Breast epithelium (tissue), 4 donors: ENCODE results near the gene CA10. TPM values are rescaled to one million over a fixed set of nuclear protein-coding genes. Genes with fewer than 3 reads are reported as not detected.

Experiments
- DNase-seq, 2 donors: peaks; one replicate each; pipeline ENCODE4 v3.0.0-alpha.2; 2019; ENCODE audit warnings: low spot score in 2 of 2
- H3K27ac ChIP-seq, 2 donors: fragments of 200-600 bp; sonication (generic) in 1 of 2; one replicate each; pipeline ENCODE4 v1.5.1; 2016 to 2019; ENCODE audit warnings: mild to moderate bottlenecking in 1 of 2
- H3K27me3 ChIP-seq, 2 donors: fragments of 200-600 bp; sonication (generic) in 1 of 2; one replicate each; pipeline versions ENCODE4 v1.5.1 to v1.6.0; 2017 to 2019; ENCODE audit warnings: control low read depth in 1 of 2, mild to moderate bottlenecking in 1 of 2
- H3K36me3 ChIP-seq: fragments of 200-600 bp; one replicate; pipeline ENCODE4 v1.5.1; 2019
- H3K4me1 ChIP-seq, 2 donors: fragments of 200-600 bp; sonication (generic); one replicate each; pipeline ENCODE4 v1.5.1; 2016 to 2019; ENCODE audit warnings: control low read depth in 1 of 2
- H3K4me3 ChIP-seq, 3 donors: fragments of 200-600 bp; sonication (generic); 1 replicate in 2 of 3; 2 replicates in 1 of 3; pipeline ENCODE4 v1.5.1; 2016 to 2019; ENCODE audit warnings: mild to moderate bottlenecking in 3 of 3, moderate library complexity in 2 of 3
- H3K9me3 ChIP-seq, 2 donors: fragments of 200-600 bp; sonication (generic) in 1 of 2; one replicate each; pipeline ENCODE4 v1.5.1; 2016 to 2019; ENCODE audit warnings: control low read depth in 1 of 2
- POLR2A ChIP-seq: fragments of 450-650 bp; IDR thresholded peaks from one replicate; pipeline ENCODE4 v1.6.1; 2016; ENCODE audit warnings: antibody characterized with exemption, mild to moderate bottlenecking, moderate library complexity
- POLR2AphosphoS5 ChIP-seq, 3 donors: sonication (generic); formaldehyde crosslinking; IDR thresholded peaks; one replicate each; pipeline ENCODE4 v1.6.1; 2017; ENCODE audit warnings: antibody characterized with exemption in 3 of 3
- intact Hi-C: fragments of 100-400 bp; cut with DNase I; formaldehyde crosslinking; loops from one replicate; pipeline ENCODE4 v1.15.1; 2023; ENCODE audit warnings: low total_unique reads
- total RNA-seq, 3 donors: library from RNA; depleted of rRNA; stranded (reverse); fragments of >200 nt; gene quantifications; one replicate each; pipeline ENCODE4 v1.1.0, GENCODE V29; 2016
- TF ChIP-seq, protein P1 (sequence below), 3 donors: fragments of 450-650 bp; IDR thresholded peaks; one replicate each; pipeline ENCODE4 v1.5.1; 2016 to 2017; ENCODE audit warnings: antibody characterized with exemption in 3 of 3, mild to moderate bottlenecking in 3 of 3, moderate library complexity in 3 of 3

CA10 gene
- total RNA-seq, 3 donors from 2014 or later, result not detected

DNA sequence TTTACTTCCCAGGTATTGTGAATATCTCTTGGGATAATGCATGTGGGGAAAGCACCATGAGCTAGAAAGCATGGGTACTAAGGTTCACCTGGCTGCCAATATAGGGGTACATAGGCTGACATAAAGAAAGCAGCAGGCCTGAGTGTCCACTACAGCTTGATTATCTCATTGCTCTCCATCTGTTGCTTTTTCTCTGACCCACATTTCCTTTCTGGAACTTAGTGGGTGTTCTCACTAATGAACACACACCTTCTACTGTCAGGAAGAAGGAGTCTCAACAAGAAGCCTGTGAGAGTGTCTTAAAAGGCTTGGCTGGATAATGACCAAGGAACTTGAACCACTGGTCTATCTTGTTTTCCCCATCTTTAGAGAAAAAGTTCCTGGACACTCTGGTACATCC is 62.5 kb downstream of the CA10 start:
- TF ChIP-seq POLR2A (no peak), POLR2AphosphoS5 (IDR thresholded peaks at IDR 0.05) (no peak)
- TF ChIP-seq, protein P1, sequence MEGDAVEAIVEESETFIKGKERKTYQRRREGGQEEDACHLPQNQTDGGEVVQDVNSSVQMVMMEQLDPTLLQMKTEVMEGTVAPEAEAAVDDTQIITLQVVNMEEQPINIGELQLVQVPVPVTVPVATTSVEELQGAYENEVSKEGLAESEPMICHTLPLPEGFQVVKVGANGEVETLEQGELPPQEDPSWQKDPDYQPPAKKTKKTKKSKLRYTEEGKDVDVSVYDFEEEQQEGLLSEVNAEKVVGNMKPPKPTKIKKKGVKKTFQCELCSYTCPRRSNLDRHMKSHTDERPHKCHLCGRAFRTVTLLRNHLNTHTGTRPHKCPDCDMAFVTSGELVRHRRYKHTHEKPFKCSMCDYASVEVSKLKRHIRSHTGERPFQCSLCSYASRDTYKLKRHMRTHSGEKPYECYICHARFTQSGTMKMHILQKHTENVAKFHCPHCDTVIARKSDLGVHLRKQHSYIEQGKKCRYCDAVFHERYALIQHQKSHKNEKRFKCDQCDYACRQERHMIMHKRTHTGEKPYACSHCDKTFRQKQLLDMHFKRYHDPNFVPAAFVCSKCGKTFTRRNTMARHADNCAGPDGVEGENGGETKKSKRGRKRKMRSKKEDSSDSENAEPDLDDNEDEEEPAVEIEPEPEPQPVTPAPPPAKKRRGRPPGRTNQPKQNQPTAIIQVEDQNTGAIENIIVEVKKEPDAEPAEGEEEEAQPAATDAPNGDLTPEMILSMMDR (IDR thresholded peaks at IDR 0.05), result no peak
- intact Hi-C loops, result no loop called here
- H3K9me3 ChIP-seq, result no peaks in the 10 kb centered on the region
- no peaks in the 10 kb centered on the region for H3K4me1 ChIP-seq
- H3K27me3 ChIP-seq, result no peaks in the 10 kb centered on the region
- no peak overlapping the region for H3K4me3 ChIP-seq
- H3K27ac ChIP-seq, result no peak overlapping the region
- no peak for DNase-seq
- H3K36me3 ChIP-seq, result no peaks in the 10 kb centered on the region

DNA sequence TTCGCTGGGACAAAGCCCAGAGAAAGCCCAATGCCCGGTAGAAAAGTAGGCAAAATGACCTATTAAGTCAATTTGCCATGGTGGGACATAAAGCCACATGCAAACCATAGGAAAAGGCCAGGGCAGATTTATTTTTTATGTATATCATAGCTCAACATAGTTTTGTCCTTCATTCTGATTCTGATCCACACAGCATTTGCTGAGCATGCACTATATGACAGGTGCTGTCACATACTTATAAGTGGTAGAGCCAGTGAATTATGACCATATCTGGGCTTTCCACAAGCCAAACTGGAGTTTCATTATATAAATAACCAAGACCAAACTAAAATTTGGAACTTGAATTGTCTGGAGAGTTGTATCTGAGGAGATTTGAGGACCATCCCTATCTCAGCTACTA is 74.3 kb downstream of the CA10 start:
- no peak overlapping the region for H3K4me3 ChIP-seq
- intact Hi-C loops, result no loop called here
- TF ChIP-seq POLR2A (no peak), POLR2AphosphoS5 (IDR thresholded peaks at IDR 0.05) (no peak)
- TF ChIP-seq, protein P1 (IDR thresholded peaks at IDR 0.05), result no peak
- DNase-seq, result no peak
- no peaks in the 10 kb centered on the region for H3K9me3 ChIP-seq
- no peak overlapping the region for H3K27ac ChIP-seq
- H3K27me3 ChIP-seq, result no peaks in the 10 kb centered on the region
- H3K4me1 ChIP-seq, result no peaks in the 10 kb centered on the region
- H3K36me3 ChIP-seq, result no peaks in the 10 kb centered on the region

DNA sequence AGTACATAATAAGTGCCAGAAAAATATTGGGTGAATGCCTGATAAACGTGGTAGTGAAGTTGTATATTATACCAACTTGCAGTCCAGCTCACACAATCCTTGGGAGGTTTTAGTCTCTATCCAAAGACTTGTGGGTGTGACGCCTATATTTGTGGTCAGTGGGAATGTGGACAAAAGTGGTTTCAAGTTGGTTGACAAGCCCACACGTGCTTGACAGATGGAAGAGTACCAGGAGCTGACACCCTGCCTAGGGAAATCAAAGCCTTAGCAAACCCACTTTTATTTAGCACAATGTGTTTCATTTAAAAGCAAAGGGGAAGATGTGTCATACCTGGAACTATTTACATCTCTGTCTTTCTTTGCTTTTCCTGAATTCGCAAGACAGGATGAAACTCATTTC is 79.0 kb downstream of the CA10 start:
- intact Hi-C loops, result no loop called here
- H3K9me3 ChIP-seq, result no peaks in the 10 kb centered on the region
- DNase-seq, result no peak
- H3K36me3 ChIP-seq, result no peaks in the 10 kb centered on the region
- H3K27ac ChIP-seq, result no peak overlapping the region
- TF ChIP-seq, protein P1 (IDR thresholded peaks at IDR 0.05), result no peak
- no peak for TF ChIP-seq POLR2AphosphoS5 (IDR thresholded peaks at IDR 0.05)
- TF ChIP-seq POLR2A, result no peak
- H3K27me3 ChIP-seq, result no peaks in the 10 kb centered on the region
- H3K4me3 ChIP-seq, result no peak overlapping the region
- H3K4me1 ChIP-seq, result no peaks in the 10 kb centered on the region

DNA sequence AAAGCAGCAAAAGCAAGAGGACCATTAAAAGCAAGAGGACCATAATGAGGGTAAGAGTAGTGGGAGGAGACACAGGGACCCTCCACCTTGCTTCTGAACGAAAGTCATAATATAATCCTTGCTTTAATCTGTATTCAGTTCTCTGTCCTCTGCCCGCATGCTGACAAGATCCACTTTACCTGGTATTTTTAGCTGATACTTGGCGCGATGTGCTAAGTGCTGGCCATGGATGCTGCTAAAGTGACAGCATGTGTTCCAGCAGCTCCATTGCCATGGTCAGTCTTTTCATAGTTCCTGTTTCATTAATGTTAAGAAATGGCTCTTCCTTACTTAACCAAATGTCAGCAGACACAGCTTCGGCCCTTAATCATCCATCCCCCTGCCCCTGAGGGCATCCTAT is 86.8 kb downstream of the CA10 start:
- Histone ChIP-seq H3K4me3 (no peak overlapping the region), H3K27me3 (peaks cover 0 to 4% of the 10 kb centered on the region in 2 donors), H3K4me1 (no peaks in the 10 kb centered on the region), H3K36me3 (no peaks in the 10 kb centered on the region), H3K27ac (no peak overlapping the region), H3K9me3 (peaks cover 7 to 10% of the 10 kb centered on the region in 2 donors)
- no peak for TF ChIP-seq POLR2AphosphoS5 (IDR thresholded peaks at IDR 0.05)
- no peak for TF ChIP-seq POLR2A
- TF ChIP-seq, protein P1 (IDR thresholded peaks at IDR 0.05), result no peak
- intact Hi-C loops, result no loop called here
- no peak for DNase-seq

DNA sequence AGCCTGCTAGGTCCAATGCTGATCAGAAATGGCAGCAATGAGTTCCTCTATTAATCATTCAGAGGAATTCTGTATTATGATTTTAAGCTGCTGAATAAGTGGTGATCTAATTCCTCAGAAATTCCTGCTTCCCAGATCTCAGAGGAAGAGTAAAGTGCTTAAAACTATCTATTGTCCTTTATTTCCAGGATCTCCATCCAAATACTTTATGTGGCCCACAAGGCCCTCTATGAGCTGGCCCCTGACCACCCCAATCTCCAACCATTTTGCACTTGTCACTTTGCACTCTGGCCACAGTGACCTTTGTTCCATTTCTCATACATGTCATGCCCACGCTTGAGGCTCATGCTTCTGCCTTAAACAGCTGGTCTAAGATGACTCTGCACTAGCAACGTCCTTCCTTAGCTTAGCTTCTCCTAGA is 93.7 kb downstream of the CA10 start:
- Histone ChIP-seq H3K4me3 (no peak overlapping the region), H3K4me1 (no peaks in the 10 kb centered on the region), H3K27me3 (no peaks in the 10 kb centered on the region), H3K9me3 (peaks cover 7 to 12% of the 10 kb centered on the region in 2 donors), H3K36me3 (no peaks in the 10 kb centered on the region), H3K27ac (no peak overlapping the region)
- intact Hi-C loops, result no loop called here
- no peak for DNase-seq
- TF ChIP-seq POLR2AphosphoS5 (IDR thresholded peaks at IDR 0.05), result no peak
- TF ChIP-seq, protein P1 (IDR thresholded peaks at IDR 0.05), result no peak
- TF ChIP-seq POLR2A, result no peak
